GM12875 (cell line): ENCODE measurements around the gene UTS2R.

Source experiments
- H3K4me3 ChIP-seq: one replicate; pipeline ENCODE4 v1.5.1; 2011; ENCODE audit warnings: low read depth, low read length, control low read depth
- CTCF ChIP-seq: IDR thresholded peaks from 2 replicates; pipeline ENCODE4 v1.5.1; 2011; ENCODE audit warnings: low read depth, mild to moderate bottlenecking, control low read depth, inconsistent platforms, low read length, moderate library complexity, borderline replicate concordance; ENCODE audit not compliant: insufficient read depth

UTS2R gene

GRCh38 chr17:82403662-82404660 lies 32.4 kb downstream of the UTS2R start:
- TF ChIP-seq CTCF, result no peak
- H3K4me3 ChIP-seq, result no peak overlapping the region

GRCh38 chr17:82405051-82405450 lies 33.5 kb downstream of the UTS2R start:
- H3K4me3 ChIP-seq, result no peak overlapping the region
- no peak for TF ChIP-seq CTCF

- no peak for TF ChIP-seq CTCF
- no peak overlapping the region for H3K4me3 ChIP-seq
Observed at GRCh38 chr17:82406131-82406671, 34.6 kb downstream of the UTS2R start.

GRCh38 chr17:82407255-82407654 lies 35.7 kb downstream of the UTS2R start:
- no peak for TF ChIP-seq CTCF
- no peak overlapping the region for H3K4me3 ChIP-seq

- H3K4me3 ChIP-seq, result no peak overlapping the region
- no peak for TF ChIP-seq CTCF
Observed at GRCh38 chr17:82408288-82408937, 36.8 kb downstream of the UTS2R start.

- no peak for TF ChIP-seq CTCF
Observed at GRCh38 chr17:82408938-82409318, 37.4 kb downstream of the UTS2R start.

More at GRCh38 chr17:82408938-82409318, 37.4 kb downstream of the UTS2R start:
- H3K4me3 ChIP-seq, result no peak overlapping the region
